ENCODE results near the gene CACNA2D1.

The CACNA2D1 gene

GRCh38 chr7:82289889-82290288 is 153.7 kb downstream of the CACNA2D1 start:
- CTCF ChIA-PET, result no interaction called here
- TF ChIP-seq FOXA1 (IDR thresholded peaks at IDR 0.05) (no peak), FOXM1 (IDR thresholded peaks at IDR 0.05; ENCODE audit: borderline replicate concordance) (no peak), BHLHE40 (IDR thresholded peaks at IDR 0.05; ENCODE audit: borderline replicate concordance) (no peak), LEF1 (IDR thresholded peaks at IDR 0.05; ENCODE audit: borderline replicate concordance) (no peak), L3MBTL2 (conservative IDR thresholded peaks at IDR 0.05) (no peak), SP1 (IDR thresholded peaks at IDR 0.05) (no peak), ZNF384 (IDR thresholded peaks at IDR 0.05) (no peak), ARNT (IDR thresholded peaks at IDR 0.05) (no peak), HDGF (IDR thresholded peaks at IDR 0.05; ENCODE audit: borderline replicate concordance) (no peak), TARDBP (IDR thresholded peaks at IDR 0.05) (no peak), FOXK2 (IDR thresholded peaks at IDR 0.05) (no peak), ELF4 (IDR thresholded peaks at IDR 0.05) (no peak), NFRKB (IDR thresholded peaks at IDR 0.05) (no peak), CTBP1 (IDR thresholded peaks at IDR 0.05; ENCODE audit: borderline replicate concordance) (no peak), SUZ12 (IDR thresholded peaks at IDR 0.05) (no peak), PKNOX1 (IDR thresholded peaks at IDR 0.05) (no peak)
- no peak for DNase-seq (ENCODE audit: extremely low spot score)
- POLR2A ChIA-PET, result no interaction called here

- TF ChIP-seq PKNOX1 (IDR thresholded peaks at IDR 0.05) (no peak), ZNF384 (IDR thresholded peaks at IDR 0.05) (no peak), TARDBP (IDR thresholded peaks at IDR 0.05) (no peak), SUZ12 (IDR thresholded peaks at IDR 0.05) (no peak), LEF1 (IDR thresholded peaks at IDR 0.05; ENCODE audit: borderline replicate concordance) (no peak), CTBP1 (IDR thresholded peaks at IDR 0.05; ENCODE audit: borderline replicate concordance) (no peak), ARNT (IDR thresholded peaks at IDR 0.05) (no peak), BHLHE40 (IDR thresholded peaks at IDR 0.05; ENCODE audit: borderline replicate concordance) (no peak), FOXM1 (IDR thresholded peaks at IDR 0.05; ENCODE audit: borderline replicate concordance) (no peak), ELF4 (IDR thresholded peaks at IDR 0.05) (no peak), HDGF (IDR thresholded peaks at IDR 0.05; ENCODE audit: borderline replicate concordance) (no peak), SP1 (IDR thresholded peaks at IDR 0.05) (no peak), FOXK2 (IDR thresholded peaks at IDR 0.05) (no peak), NFRKB (IDR thresholded peaks at IDR 0.05) (no peak), L3MBTL2 (conservative IDR thresholded peaks at IDR 0.05) (no peak), FOXA1 (IDR thresholded peaks at IDR 0.05) (no peak)
- POLR2A ChIA-PET, result no interaction called here
- CTCF ChIA-PET, result no interaction called here
- no peak for DNase-seq (ENCODE audit: extremely low spot score)
These were observed 154.4 kb downstream of the CACNA2D1 start for GRCh38 chr7:82289152-82289535.

- no peak for TF ChIP-seq CTBP1 (IDR thresholded peaks at IDR 0.05; ENCODE audit: borderline replicate concordance)
- CTCF ChIA-PET, result interaction anchor here (0.7 kb wide), 1 partner anchor 43 kb away, joined by 3 read pairs; no protein-coding TSS in a partner anchor
- POLR2A ChIA-PET, result no interaction called here
- no peak for DNase-seq (ENCODE audit: extremely low spot score)
These were observed 156.8 kb downstream of the CACNA2D1 start for GRCh38 chr7:82286798-82287140.

- no peak for DNase-seq (ENCODE audit: extremely low spot score)
- no peak for TF ChIP-seq TARDBP (IDR thresholded peaks at IDR 0.05)
- no peak for TF ChIP-seq FOXA1 (IDR thresholded peaks at IDR 0.05)
- no peak for TF ChIP-seq SP1 (IDR thresholded peaks at IDR 0.05)
- TF ChIP-seq CTBP1 (IDR thresholded peaks at IDR 0.05; ENCODE audit: borderline replicate concordance), result no peak
- TF ChIP-seq BHLHE40 (IDR thresholded peaks at IDR 0.05; ENCODE audit: borderline replicate concordance), result no peak
- TF ChIP-seq ARNT (IDR thresholded peaks at IDR 0.05), result no peak
- TF ChIP-seq FOXK2 (IDR thresholded peaks at IDR 0.05), result no peak
- no peak for TF ChIP-seq SUZ12 (IDR thresholded peaks at IDR 0.05)
- no peak for TF ChIP-seq HDGF (IDR thresholded peaks at IDR 0.05; ENCODE audit: borderline replicate concordance)
- no peak for TF ChIP-seq NFRKB (IDR thresholded peaks at IDR 0.05)
- TF ChIP-seq L3MBTL2 (conservative IDR thresholded peaks at IDR 0.05), result no peak
- no peak for TF ChIP-seq LEF1 (IDR thresholded peaks at IDR 0.05; ENCODE audit: borderline replicate concordance)
- no peak for TF ChIP-seq ZNF384 (IDR thresholded peaks at IDR 0.05)
- no peak for TF ChIP-seq PKNOX1 (IDR thresholded peaks at IDR 0.05)
- TF ChIP-seq ELF4 (IDR thresholded peaks at IDR 0.05), result no peak
- no peak for TF ChIP-seq FOXM1 (IDR thresholded peaks at IDR 0.05; ENCODE audit: borderline replicate concordance)
- ChIA-PET POLR2A (no interaction called here), CTCF (interaction anchor here (0.7 kb wide), 1 partner anchor 43 kb away, joined by 3 read pairs; no protein-coding TSS in a partner anchor)
These were observed 157.3 kb downstream of the CACNA2D1 start for GRCh38 chr7:82286096-82286797.

GRCh38 chr7:82284936-82285519 is 158.5 kb downstream of the CACNA2D1 start:
- no peak for DNase-seq (ENCODE audit: extremely low spot score)
- no peak for TF ChIP-seq CTBP1 (IDR thresholded peaks at IDR 0.05; ENCODE audit: borderline replicate concordance)
- no peak for TF ChIP-seq PKNOX1 (IDR thresholded peaks at IDR 0.05)
- no peak for TF ChIP-seq HDGF (IDR thresholded peaks at IDR 0.05; ENCODE audit: borderline replicate concordance)
- CTCF ChIA-PET, result no interaction called here
- POLR2A ChIA-PET, result no interaction called here
